WTC11 (cell line): Measurements from ENCODE around the gene SLC30A4. TPM values are rescaled to one million over a fixed set of nuclear protein-coding genes. Genes with fewer than 3 reads are reported as not detected.

Experiments
- ATAC-seq: fragments of 200-7000 bp; cut with Tn5 transposase; 2 replicates; pipeline ENCODE4 v1.10.0; 2021; ENCODE audit warnings: mild to moderate bottlenecking, moderate library complexity
- CTCF ChIA-PET: fragments of 300-600 bp; sonication (Branson Sonifier 250); formaldehyde crosslinking; loops from one replicate; lab custom pipeline; 2021; ENCODE audit warnings: antibody characterized with exemption; lab: Charles Lee
- POLR2A ChIA-PET: fragments of 350-600 bp; sonication (Branson Sonifier 250); formaldehyde crosslinking; loops from one replicate; lab custom pipeline; 2021; ENCODE audit warnings: antibody characterized with exemption; lab: Charles Lee
- DNase-seq: peaks from one replicate; pipeline ENCODE4 v3.0.0; 2021; ENCODE audit warnings: low spot score
- H3K27ac Mint-ChIP-seq: 2 replicates; pipeline ENCODE4 v1.8.0; 2021; ENCODE audit warnings: mixed read lengths
- H3K27me3 Mint-ChIP-seq: 2 replicates; pipeline ENCODE4 v1.8.0; 2021; ENCODE audit warnings: low read depth, mild to moderate bottlenecking, moderate library complexity, mixed read lengths
- H3K36me3 Mint-ChIP-seq: 2 replicates; pipeline ENCODE4 v1.8.0; 2021; ENCODE audit warnings: mixed read lengths
- H3K4me1 Mint-ChIP-seq: 2 replicates; pipeline ENCODE4 v1.8.0; 2022; ENCODE audit warnings: mixed read lengths
- H3K4me3 Mint-ChIP-seq: 2 replicates; pipeline ENCODE4 v1.8.0; 2021; ENCODE audit warnings: mild to moderate bottlenecking, moderate library complexity, mixed read lengths
- H3K9me3 Mint-ChIP-seq: 2 replicates; pipeline ENCODE4 v1.8.0; 2021; ENCODE audit warnings: mixed read lengths
- ATF1 ChIP-seq: sonication (generic); formaldehyde crosslinking; IDR thresholded peaks from 2 replicates; pipeline ENCODE4 v1.8.1; 2023; ENCODE audit warnings: mild to moderate bottlenecking, moderate library complexity, missing genetic modification reagents
- CREB1 ChIP-seq: sonication (generic); formaldehyde crosslinking; IDR thresholded peaks from 2 replicates; pipeline ENCODE4 v1.8.0; 2023; ENCODE audit warnings: mild to moderate bottlenecking, missing genetic modification reagents
- ETV6 ChIP-seq: sonication (generic); formaldehyde crosslinking; IDR thresholded peaks from 2 replicates; pipeline ENCODE4 v1.8.1; 2022; ENCODE audit warnings: mild to moderate bottlenecking, missing genetic modification reagents
- FOXK1 ChIP-seq: sonication (generic); formaldehyde crosslinking; IDR thresholded peaks from 2 replicates; pipeline ENCODE4 v1.8.0; 2022; ENCODE audit warnings: mild to moderate bottlenecking, moderate library complexity, missing genetic modification reagents
- FOXP1 ChIP-seq: sonication (generic); formaldehyde crosslinking; IDR thresholded peaks from 2 replicates; pipeline ENCODE4 v1.8.0; 2022; ENCODE audit warnings: missing genetic modification reagents, mild to moderate bottlenecking, moderate library complexity, borderline replicate concordance
- HMGA2 ChIP-seq: fragments of 250-450 bp; sonication (Bioruptor Pico); IDR thresholded peaks from 2 replicates; pipeline ENCODE4 v1.4.0; 2021; ENCODE audit warnings: mild to moderate bottlenecking, moderate library complexity
- NR1H2 ChIP-seq: sonication (generic); formaldehyde crosslinking; IDR thresholded peaks from 2 replicates; pipeline ENCODE4 v1.9.0; 2021; ENCODE audit warnings: mild to moderate bottlenecking, moderate library complexity, missing genetic modification reagents
- NR2C2 ChIP-seq: sonication (generic); formaldehyde crosslinking; IDR thresholded peaks from 2 replicates; pipeline ENCODE4 v1.8.0; 2022; ENCODE audit warnings: mild to moderate bottlenecking, missing genetic modification reagents
- PRRX2 ChIP-seq: fragments of 250-450 bp; sonication (Bioruptor Pico); IDR thresholded peaks from 2 replicates; pipeline ENCODE4 v1.8.0; 2021; ENCODE audit warnings: mild to moderate bottlenecking
- TCF7 ChIP-seq: sonication (generic); formaldehyde crosslinking; IDR thresholded peaks from 2 replicates; pipeline ENCODE4 v1.8.0; 2022; ENCODE audit warnings: mild to moderate bottlenecking, low read depth, missing genetic modification reagents, moderate library complexity
- TP53 ChIP-seq: sonication (generic); formaldehyde crosslinking; IDR thresholded peaks from 2 replicates; pipeline ENCODE4 v1.8.1; 2023; ENCODE audit warnings: mild to moderate bottlenecking, missing genetic modification reagents
- ZBTB21 ChIP-seq: sonication (generic); formaldehyde crosslinking; IDR thresholded peaks from 2 replicates; pipeline ENCODE4 v1.8.1; 2023; ENCODE audit warnings: mild to moderate bottlenecking, missing genetic modification reagents, borderline replicate concordance
- ZNF219 ChIP-seq: sonication (generic); formaldehyde crosslinking; IDR thresholded peaks from 2 replicates; pipeline ENCODE4 v1.8.0; 2023; ENCODE audit warnings: missing genetic modification reagents, mild to moderate bottlenecking, borderline replicate concordance
- ZNF263 ChIP-seq: sonication (generic); formaldehyde crosslinking; IDR thresholded peaks from 2 replicates; pipeline ENCODE4 v1.8.1; 2022; ENCODE audit warnings: low read depth, mild to moderate bottlenecking, moderate library complexity, missing genetic modification reagents
- ZNF423 ChIP-seq: fragments of 250-450 bp; sonication (Bioruptor Pico); IDR thresholded peaks from 2 replicates; pipeline ENCODE4 v2.1.2; 2022; ENCODE audit warnings: mild to moderate bottlenecking, moderate library complexity
- ZNF671 ChIP-seq: fragments of 250-450 bp; sonication (Bioruptor Pico); IDR thresholded peaks from 2 replicates; pipeline ENCODE4 v1.8.0; 2021; ENCODE audit warnings: mild to moderate bottlenecking
- total RNA-seq: library from RNA; stranded (reverse); gene quantifications from 3 replicates; pipeline ENCODE4 v1.2.3, GENCODE V29; 2021
- TF ChIP-seq, protein P1 (sequence below): sonication (generic); formaldehyde crosslinking; IDR thresholded peaks from 2 replicates; pipeline ENCODE4 v1.8.0; 2022; ENCODE audit warnings: missing genetic modification reagents
- TF ChIP-seq, protein P2 (sequence below): sonication (generic); formaldehyde crosslinking; IDR thresholded peaks from 2 replicates; pipeline ENCODE4 v1.8.0; 2022; ENCODE audit warnings: mild to moderate bottlenecking, missing genetic modification reagents
- TF ChIP-seq, protein P3 (sequence below): sonication (generic); formaldehyde crosslinking; IDR thresholded peaks from 2 replicates; pipeline ENCODE4 v1.8.1; 2022; ENCODE audit warnings: missing genetic modification reagents, borderline replicate concordance
- TF ChIP-seq, protein P4 (sequence below): sonication (generic); formaldehyde crosslinking; conservative IDR thresholded peaks from 2 replicates; pipeline ENCODE4 v1.8.1; 2022; ENCODE audit warnings: mild to moderate bottlenecking, missing genetic modification reagents
- TF ChIP-seq, protein P5 (sequence below): sonication (generic); formaldehyde crosslinking; IDR thresholded peaks from 2 replicates; pipeline ENCODE4 v1.8.1; 2023; ENCODE audit warnings: mild to moderate bottlenecking, missing genetic modification reagents, moderate library complexity
- TF ChIP-seq, protein P6 (sequence below): sonication (generic); formaldehyde crosslinking; IDR thresholded peaks from 2 replicates; pipeline ENCODE4 v1.8.1; 2023; ENCODE audit warnings: mild to moderate bottlenecking, missing genetic modification reagents
- TF ChIP-seq, protein P7 (sequence below): sonication (generic); formaldehyde crosslinking; IDR thresholded peaks from 2 replicates; pipeline ENCODE4 v1.8.0; 2022; ENCODE audit warnings: mild to moderate bottlenecking, missing genetic modification reagents
- TF ChIP-seq, protein P8 (sequence below): sonication (generic); formaldehyde crosslinking; conservative IDR thresholded peaks from 2 replicates; pipeline ENCODE4 v1.8.1; 2023; ENCODE audit warnings: mild to moderate bottlenecking, low read depth, missing genetic modification reagents, moderate library complexity

SLC30A4 gene
- total RNA-seq, 1 experiment from 2014 or later, result 0.04 TPM

DNA sequence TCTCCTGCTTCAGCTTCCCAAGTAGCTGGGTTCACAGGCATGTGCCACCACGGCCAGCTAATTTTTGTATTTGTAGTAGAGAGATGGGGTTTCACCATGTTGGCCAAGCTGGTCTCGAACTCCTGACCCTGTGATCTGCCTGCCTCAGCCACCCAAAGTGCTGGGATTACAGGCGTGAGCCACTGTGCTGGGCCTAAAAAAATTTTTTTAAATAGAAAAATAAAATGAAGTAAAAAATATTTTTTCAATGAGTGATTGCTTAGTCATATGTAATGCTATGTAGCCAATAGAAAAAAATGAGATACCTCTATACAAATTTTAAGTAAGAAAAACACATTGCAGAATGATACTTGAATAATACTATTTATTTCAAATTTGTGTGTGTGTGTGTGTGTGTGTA is 27.9 kb upstream of the SLC30A4 start:
- CTCF ChIA-PET, result interaction anchor here (1.1 kb wide), 1 partner anchor 93 kb away, joined by 3 read pairs; no protein-coding TSS in a partner anchor

DNA sequence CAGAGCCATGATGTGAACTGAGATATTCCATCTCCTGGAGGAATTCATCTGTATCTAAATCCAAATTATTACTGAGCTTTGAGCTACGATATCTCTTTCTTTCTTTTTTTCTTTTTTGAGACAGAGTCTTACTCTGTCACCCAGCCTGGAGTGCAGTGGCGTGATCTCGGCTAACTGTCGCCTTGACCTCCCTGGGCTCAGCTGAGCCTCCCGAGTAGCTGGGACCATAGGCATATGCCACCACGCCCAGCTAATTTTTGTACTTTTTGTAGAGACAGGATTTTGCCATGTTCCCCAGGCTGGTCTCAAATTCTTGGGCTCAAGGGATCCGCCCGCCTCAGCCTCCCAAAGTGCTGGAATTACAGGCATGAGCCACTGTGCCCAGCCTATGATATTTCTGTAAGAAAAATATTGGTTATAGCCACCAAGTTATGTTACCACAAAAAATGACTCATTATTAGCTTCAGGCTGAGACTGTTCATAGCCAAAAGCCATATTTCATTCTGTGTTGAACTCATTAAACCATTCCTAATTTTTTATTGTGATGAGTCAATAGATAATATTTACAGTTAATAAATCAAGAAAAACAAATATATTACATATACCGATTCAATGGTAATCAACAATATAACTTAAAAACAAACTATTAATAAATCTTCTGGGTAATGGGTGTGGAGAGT is 27.1 kb upstream of the SLC30A4 start:
- ATAC-seq (no peak), DNase-seq (no peak)
- no peaks in the 10 kb centered on the region for H3K9me3 Mint-ChIP-seq
- peaks cover 15% of the 10 kb centered on the region for H3K27me3 Mint-ChIP-seq
- no peak for TF ChIP-seq PRRX2 (CRISPR knock-in tag)
- TF ChIP-seq TCF7 (CRISPR knock-in tag), result no peak
- no peak for TF ChIP-seq TP53 (CRISPR knock-in tag)
- TF ChIP-seq, protein P1, sequence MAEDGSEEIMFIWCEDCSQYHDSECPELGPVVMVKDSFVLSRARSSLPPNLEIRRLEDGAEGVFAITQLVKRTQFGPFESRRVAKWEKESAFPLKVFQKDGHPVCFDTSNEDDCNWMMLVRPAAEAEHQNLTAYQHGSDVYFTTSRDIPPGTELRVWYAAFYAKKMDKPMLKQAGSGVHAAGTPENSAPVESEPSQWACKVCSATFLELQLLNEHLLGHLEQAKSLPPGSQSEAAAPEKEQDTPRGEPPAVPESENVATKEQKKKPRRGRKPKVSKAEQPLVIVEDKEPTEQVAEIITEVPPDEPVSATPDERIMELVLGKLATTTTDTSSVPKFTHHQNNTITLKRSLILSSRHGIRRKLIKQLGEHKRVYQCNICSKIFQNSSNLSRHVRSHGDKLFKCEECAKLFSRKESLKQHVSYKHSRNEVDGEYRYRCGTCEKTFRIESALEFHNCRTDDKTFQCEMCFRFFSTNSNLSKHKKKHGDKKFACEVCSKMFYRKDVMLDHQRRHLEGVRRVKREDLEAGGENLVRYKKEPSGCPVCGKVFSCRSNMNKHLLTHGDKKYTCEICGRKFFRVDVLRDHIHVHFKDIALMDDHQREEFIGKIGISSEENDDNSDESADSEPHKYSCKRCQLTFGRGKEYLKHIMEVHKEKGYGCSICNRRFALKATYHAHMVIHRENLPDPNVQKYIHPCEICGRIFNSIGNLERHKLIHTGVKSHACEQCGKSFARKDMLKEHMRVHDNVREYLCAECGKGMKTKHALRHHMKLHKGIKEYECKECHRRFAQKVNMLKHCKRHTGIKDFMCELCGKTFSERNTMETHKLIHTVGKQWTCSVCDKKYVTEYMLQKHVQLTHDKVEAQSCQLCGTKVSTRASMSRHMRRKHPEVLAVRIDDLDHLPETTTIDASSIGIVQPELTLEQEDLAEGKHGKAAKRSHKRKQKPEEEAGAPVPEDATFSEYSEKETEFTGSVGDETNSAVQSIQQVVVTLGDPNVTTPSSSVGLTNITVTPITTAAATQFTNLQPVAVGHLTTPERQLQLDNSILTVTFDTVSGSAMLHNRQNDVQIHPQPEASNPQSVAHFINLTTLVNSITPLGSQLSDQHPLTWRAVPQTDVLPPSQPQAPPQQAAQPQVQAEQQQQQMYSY (CRISPR knock-in tag), result no peak
- TF ChIP-seq, protein P2, sequence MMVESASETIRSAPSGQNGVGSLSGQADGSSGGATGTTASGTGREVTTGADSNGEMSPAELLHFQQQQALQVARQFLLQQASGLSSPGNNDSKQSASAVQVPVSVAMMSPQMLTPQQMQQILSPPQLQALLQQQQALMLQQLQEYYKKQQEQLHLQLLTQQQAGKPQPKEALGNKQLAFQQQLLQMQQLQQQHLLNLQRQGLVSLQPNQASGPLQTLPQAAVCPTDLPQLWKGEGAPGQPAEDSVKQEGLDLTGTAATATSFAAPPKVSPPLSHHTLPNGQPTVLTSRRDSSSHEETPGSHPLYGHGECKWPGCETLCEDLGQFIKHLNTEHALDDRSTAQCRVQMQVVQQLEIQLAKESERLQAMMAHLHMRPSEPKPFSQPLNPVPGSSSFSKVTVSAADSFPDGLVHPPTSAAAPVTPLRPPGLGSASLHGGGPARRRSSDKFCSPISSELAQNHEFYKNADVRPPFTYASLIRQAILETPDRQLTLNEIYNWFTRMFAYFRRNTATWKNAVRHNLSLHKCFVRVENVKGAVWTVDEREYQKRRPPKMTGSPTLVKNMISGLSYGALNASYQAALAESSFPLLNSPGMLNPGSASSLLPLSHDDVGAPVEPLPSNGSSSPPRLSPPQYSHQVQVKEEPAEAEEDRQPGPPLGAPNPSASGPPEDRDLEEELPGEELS (CRISPR knock-in tag), result no peak
- no peak for TF ChIP-seq ZBTB21
- TF ChIP-seq, protein P3, sequence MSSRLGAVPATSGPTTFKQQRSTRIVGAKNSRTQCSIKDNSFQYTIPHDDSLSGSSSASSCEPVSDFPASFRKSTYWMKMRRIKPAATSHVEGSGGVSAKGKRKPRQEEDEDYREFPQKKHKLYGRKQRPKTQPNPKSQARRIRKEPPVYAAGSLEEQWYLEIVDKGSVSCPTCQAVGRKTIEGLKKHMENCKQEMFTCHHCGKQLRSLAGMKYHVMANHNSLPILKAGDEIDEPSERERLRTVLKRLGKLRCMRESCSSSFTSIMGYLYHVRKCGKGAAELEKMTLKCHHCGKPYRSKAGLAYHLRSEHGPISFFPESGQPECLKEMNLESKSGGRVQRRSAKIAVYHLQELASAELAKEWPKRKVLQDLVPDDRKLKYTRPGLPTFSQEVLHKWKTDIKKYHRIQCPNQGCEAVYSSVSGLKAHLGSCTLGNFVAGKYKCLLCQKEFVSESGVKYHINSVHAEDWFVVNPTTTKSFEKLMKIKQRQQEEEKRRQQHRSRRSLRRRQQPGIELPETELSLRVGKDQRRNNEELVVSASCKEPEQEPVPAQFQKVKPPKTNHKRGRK, result no peak
- TF ChIP-seq CREB1 (CRISPR knock-in tag), result no peak
- TF ChIP-seq, all 79 proteins: peak for 0
- POLR2A ChIA-PET, result no interaction called here
- Mint-ChIP-seq H3K27ac (no peak overlapping the region), H3K4me1 (peaks cover 6% of the 10 kb centered on the region), H3K36me3 (no peaks in the 10 kb centered on the region), H3K4me3 (no peak overlapping the region)
- CTCF ChIA-PET, result interaction anchor here (1.1 kb wide), 2 partner anchors 24 to 92 kb away, joined by 3 to 4 read pairs; no protein-coding TSS in a partner anchor

More for the DNA sequence above, 27.9 kb upstream of the SLC30A4 start:
- Mint-ChIP-seq H3K9me3 (no peaks in the 10 kb centered on the region), H3K27me3 (peaks cover 19% of the 10 kb centered on the region), H3K27ac (no peak overlapping the region), H3K36me3 (no peaks in the 10 kb centered on the region), H3K4me3 (no peak overlapping the region), H3K4me1 (peaks cover 6% of the 10 kb centered on the region)
- no peak for ATAC-seq
- TF ChIP-seq NR1H2 (CRISPR knock-in tag) (no peak), HMGA2 (CRISPR knock-in tag) (no peak), FOXP1 (CRISPR knock-in tag) (no peak), ETV6 (no peak), ATF1 (no peak), FOXK1 (no peak), NR2C2 (CRISPR knock-in tag) (no peak), ZNF219 (no peak), ZNF671 (CRISPR knock-in tag) (no peak), ZNF423 (CRISPR knock-in tag) (no peak), ZNF263 (CRISPR knock-in tag) (no peak)
- TF ChIP-seq, protein P4, sequence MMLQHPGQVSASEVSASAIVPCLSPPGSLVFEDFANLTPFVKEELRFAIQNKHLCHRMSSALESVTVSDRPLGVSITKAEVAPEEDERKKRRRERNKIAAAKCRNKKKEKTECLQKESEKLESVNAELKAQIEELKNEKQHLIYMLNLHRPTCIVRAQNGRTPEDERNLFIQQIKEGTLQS, result no peak
- TF ChIP-seq, protein P5, sequence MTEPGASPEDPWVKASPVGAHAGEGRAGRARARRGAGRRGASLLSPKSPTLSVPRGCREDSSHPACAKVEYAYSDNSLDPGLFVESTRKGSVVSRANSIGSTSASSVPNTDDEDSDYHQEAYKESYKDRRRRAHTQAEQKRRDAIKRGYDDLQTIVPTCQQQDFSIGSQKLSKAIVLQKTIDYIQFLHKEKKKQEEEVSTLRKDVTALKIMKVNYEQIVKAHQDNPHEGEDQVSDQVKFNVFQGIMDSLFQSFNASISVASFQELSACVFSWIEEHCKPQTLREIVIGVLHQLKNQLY (CRISPR knock-in tag), result no peak
- TF ChIP-seq, protein P6, sequence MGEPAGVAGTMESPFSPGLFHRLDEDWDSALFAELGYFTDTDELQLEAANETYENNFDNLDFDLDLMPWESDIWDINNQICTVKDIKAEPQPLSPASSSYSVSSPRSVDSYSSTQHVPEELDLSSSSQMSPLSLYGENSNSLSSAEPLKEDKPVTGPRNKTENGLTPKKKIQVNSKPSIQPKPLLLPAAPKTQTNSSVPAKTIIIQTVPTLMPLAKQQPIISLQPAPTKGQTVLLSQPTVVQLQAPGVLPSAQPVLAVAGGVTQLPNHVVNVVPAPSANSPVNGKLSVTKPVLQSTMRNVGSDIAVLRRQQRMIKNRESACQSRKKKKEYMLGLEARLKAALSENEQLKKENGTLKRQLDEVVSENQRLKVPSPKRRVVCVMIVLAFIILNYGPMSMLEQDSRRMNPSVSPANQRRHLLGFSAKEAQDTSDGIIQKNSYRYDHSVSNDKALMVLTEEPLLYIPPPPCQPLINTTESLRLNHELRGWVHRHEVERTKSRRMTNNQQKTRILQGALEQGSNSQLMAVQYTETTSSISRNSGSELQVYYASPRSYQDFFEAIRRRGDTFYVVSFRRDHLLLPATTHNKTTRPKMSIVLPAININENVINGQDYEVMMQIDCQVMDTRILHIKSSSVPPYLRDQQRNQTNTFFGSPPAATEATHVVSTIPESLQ (CRISPR knock-in tag), result no peak
- TF ChIP-seq, protein P7, sequence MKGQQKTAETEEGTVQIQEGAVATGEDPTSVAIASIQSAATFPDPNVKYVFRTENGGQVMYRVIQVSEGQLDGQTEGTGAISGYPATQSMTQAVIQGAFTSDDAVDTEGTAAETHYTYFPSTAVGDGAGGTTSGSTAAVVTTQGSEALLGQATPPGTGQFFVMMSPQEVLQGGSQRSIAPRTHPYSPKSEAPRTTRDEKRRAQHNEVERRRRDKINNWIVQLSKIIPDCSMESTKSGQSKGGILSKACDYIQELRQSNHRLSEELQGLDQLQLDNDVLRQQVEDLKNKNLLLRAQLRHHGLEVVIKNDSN, result no peak
- TF ChIP-seq, protein P8, sequence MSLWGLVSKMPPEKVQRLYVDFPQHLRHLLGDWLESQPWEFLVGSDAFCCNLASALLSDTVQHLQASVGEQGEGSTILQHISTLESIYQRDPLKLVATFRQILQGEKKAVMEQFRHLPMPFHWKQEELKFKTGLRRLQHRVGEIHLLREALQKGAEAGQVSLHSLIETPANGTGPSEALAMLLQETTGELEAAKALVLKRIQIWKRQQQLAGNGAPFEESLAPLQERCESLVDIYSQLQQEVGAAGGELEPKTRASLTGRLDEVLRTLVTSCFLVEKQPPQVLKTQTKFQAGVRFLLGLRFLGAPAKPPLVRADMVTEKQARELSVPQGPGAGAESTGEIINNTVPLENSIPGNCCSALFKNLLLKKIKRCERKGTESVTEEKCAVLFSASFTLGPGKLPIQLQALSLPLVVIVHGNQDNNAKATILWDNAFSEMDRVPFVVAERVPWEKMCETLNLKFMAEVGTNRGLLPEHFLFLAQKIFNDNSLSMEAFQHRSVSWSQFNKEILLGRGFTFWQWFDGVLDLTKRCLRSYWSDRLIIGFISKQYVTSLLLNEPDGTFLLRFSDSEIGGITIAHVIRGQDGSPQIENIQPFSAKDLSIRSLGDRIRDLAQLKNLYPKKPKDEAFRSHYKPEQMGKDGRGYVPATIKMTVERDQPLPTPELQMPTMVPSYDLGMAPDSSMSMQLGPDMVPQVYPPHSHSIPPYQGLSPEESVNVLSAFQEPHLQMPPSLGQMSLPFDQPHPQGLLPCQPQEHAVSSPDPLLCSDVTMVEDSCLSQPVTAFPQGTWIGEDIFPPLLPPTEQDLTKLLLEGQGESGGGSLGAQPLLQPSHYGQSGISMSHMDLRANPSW (CRISPR knock-in tag), result no peak
- DNase-seq, result no peak
- POLR2A ChIA-PET, result no interaction called here
